ENCODE results near the gene TRIM42. TPM values are rescaled to one million over a fixed set of nuclear protein-coding genes. Genes with fewer than 3 reads are reported as not detected.

The TRIM42 gene
- total RNA-seq, 1 donor from 2014 or later: not detected

- DNase-seq (ENCODE audit: low spot score): no peak
- Mint-ChIP-seq H3K27ac (ENCODE audit: unreplicated experiment) (no peak overlapping the region), H3K4me1 (ENCODE audit: unreplicated experiment) (no peaks in the 10 kb centered on the region), H3K27me3 (ENCODE audit: unreplicated experiment) (peaks cover 2% of the 10 kb centered on the region), H3K4me3 (ENCODE audit: unreplicated experiment) (no peak overlapping the region), H3K9me3 (ENCODE audit: unreplicated experiment) (no peaks in the 10 kb centered on the region), H3K36me3 (ENCODE audit: low read depth, unreplicated experiment) (no peaks in the 10 kb centered on the region)
- no peak for TF ChIP-seq CTCF (IDR thresholded peaks at IDR 0.05; ENCODE audit: unreplicated experiment)
Observed at GRCh38 chr3:140708815-140709214, 31.0 kb downstream of the TRIM42 start.

DNA sequence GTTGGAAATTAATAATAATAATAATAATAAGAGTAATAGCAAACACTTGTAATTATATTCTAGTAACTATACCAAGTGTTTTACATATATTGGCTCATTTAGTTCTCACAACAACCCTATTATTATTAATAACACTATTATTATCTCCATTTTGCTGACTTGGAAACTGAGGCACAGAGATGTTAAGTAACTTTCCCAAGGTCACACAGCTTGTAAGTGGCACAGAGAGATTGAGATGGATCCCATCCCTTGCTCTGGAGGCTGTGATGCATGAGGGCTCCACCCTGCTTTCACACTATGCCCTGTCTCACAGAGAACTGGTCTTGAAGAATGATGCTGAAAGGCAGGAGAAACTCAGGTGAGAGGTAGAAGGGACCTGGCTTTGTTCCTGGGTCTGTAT lies 31.9 kb downstream of the TRIM42 start:
- no peaks in the 10 kb centered on the region for H3K36me3 Mint-ChIP-seq (ENCODE audit: low read depth, unreplicated experiment)
- no peak for TF ChIP-seq CTCF (IDR thresholded peaks at IDR 0.05; ENCODE audit: unreplicated experiment)
- no peaks in the 10 kb centered on the region for H3K4me1 Mint-ChIP-seq (ENCODE audit: unreplicated experiment)
- H3K4me3 Mint-ChIP-seq (ENCODE audit: unreplicated experiment): no peak overlapping the region
- no peak for DNase-seq (ENCODE audit: low spot score)
- no peak overlapping the region for H3K27ac Mint-ChIP-seq (ENCODE audit: unreplicated experiment)
- peaks cover 2% of the 10 kb centered on the region for H3K27me3 Mint-ChIP-seq (ENCODE audit: unreplicated experiment)
- no peaks in the 10 kb centered on the region for H3K9me3 Mint-ChIP-seq (ENCODE audit: unreplicated experiment)

DNA sequence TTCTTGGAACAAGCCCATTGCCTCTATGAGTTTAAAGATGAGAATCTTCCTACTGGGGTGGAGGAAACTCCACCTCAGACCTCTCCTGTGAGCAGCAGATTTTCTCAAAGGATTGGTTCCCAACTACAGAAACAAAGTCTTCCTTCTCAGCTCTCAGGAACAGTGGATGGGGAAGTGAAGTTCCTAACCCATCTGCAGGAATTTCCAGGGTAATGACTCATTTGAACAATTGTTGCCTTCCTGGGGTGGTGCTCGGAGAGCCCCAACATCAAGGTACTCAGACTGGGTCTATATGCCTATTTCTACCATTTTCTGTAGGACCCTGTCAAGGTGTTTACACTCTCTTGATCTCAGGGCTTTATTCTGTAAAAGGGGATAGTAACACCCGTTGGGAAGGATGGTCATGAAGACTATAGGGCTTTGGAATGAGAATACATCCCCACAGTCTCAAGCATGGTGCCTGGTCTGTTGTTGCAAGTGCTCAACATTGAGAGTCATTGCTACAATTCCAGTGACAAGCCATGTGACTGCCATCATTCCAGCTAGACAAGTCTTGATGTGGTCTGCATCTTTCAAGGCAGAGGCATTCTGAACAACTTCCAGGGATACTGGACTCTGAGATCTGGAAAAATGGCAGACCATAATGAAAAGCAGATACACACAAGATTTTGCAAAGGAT lies 33.0 kb downstream of the TRIM42 start:
- no peak overlapping the region for H3K27ac Mint-ChIP-seq (ENCODE audit: unreplicated experiment)

GRCh38 chr3:140711390-140712035 lies 33.6 kb downstream of the TRIM42 start:
- Mint-ChIP-seq H3K4me1 (ENCODE audit: unreplicated experiment) (no peaks in the 10 kb centered on the region), H3K4me3 (ENCODE audit: unreplicated experiment) (no peak overlapping the region), H3K36me3 (ENCODE audit: low read depth, unreplicated experiment) (no peaks in the 10 kb centered on the region), H3K9me3 (ENCODE audit: unreplicated experiment) (no peaks in the 10 kb centered on the region), H3K27me3 (ENCODE audit: unreplicated experiment) (peaks cover 2% of the 10 kb centered on the region), H3K27ac (ENCODE audit: unreplicated experiment) (no peak overlapping the region)
- TF ChIP-seq CTCF (IDR thresholded peaks at IDR 0.05; ENCODE audit: unreplicated experiment): no peak
- no peak for DNase-seq (ENCODE audit: low spot score)

More for the DNA sequence above, 33.0 kb downstream of the TRIM42 start:
- no peak for TF ChIP-seq CTCF (IDR thresholded peaks at IDR 0.05; ENCODE audit: unreplicated experiment)
- Mint-ChIP-seq H3K4me3 (ENCODE audit: unreplicated experiment) (no peak overlapping the region), H3K27me3 (ENCODE audit: unreplicated experiment) (peaks cover 2% of the 10 kb centered on the region), H3K36me3 (ENCODE audit: low read depth, unreplicated experiment) (no peaks in the 10 kb centered on the region), H3K4me1 (ENCODE audit: unreplicated experiment) (no peaks in the 10 kb centered on the region), H3K9me3 (ENCODE audit: unreplicated experiment) (no peaks in the 10 kb centered on the region)
- DNase-seq (ENCODE audit: low spot score): no peak

- DNase-seq (ENCODE audit: low spot score): no peak
- Mint-ChIP-seq H3K27me3 (ENCODE audit: unreplicated experiment) (peaks cover 2% of the 10 kb centered on the region), H3K9me3 (ENCODE audit: unreplicated experiment) (no peaks in the 10 kb centered on the region), H3K4me1 (ENCODE audit: unreplicated experiment) (no peaks in the 10 kb centered on the region), H3K4me3 (ENCODE audit: unreplicated experiment) (no peak overlapping the region), H3K27ac (ENCODE audit: unreplicated experiment) (no peak overlapping the region), H3K36me3 (ENCODE audit: low read depth, unreplicated experiment) (no peaks in the 10 kb centered on the region)
- no peak for TF ChIP-seq CTCF (IDR thresholded peaks at IDR 0.05; ENCODE audit: unreplicated experiment)
Observed at GRCh38 chr3:140712301-140712700, 34.4 kb downstream of the TRIM42 start.
